HG03457 (cell line): Measurements from ENCODE around the gene TTC1.

Experiments used
- ATAC-seq: cut with Tn5 transposase; IDR thresholded peaks from one replicate; pipeline ENCODE4 v1.9.1; 2021; ENCODE audit warnings: moderate number of reproducible peaks; ENCODE audit not compliant: unreplicated experiment

TTC1 gene

GRCh38 chr5:160082614-160083500 lies 73.9 kb downstream of the TTC1 start:
- ATAC-seq, result no peak

GRCh38 chr5:160083501-160083900 lies 74.6 kb downstream of the TTC1 start:
- ATAC-seq, result no peak

- no peak for ATAC-seq
Observed at GRCh38 chr5:160084144-160084543, 75.2 kb downstream of the TTC1 start.

GRCh38 chr5:160087199-160087598 lies 78.3 kb downstream of the TTC1 start:
- ATAC-seq, result no peak

- ATAC-seq, result no peak
Observed at GRCh38 chr5:160088805-160089204, 79.9 kb downstream of the TTC1 start.

GRCh38 chr5:160089531-160089930 lies 80.6 kb downstream of the TTC1 start:
- ATAC-seq, result no peak

GRCh38 chr5:160090059-160090458 lies 81.1 kb downstream of the TTC1 start:
- no peak for ATAC-seq

GRCh38 chr5:160092514-160092913 lies 83.6 kb downstream of the TTC1 start:
- no peak for ATAC-seq

- ATAC-seq, result peak; percentile 59
Observed at GRCh38 chr5:160092960-160093707, 84.2 kb downstream of the TTC1 start.

GRCh38 chr5:160096178-160096577 lies 87.2 kb downstream of the TTC1 start:
- ATAC-seq, result no peak

- no peak for ATAC-seq
Observed at GRCh38 chr5:160097991-160098390, 89.1 kb downstream of the TTC1 start.

- ATAC-seq, result no peak
Observed at GRCh38 chr5:160105686-160106360, 96.9 kb downstream of the TTC1 start.

- ATAC-seq, result peak; percentile 38
Observed at GRCh38 chr5:160108124-160108523, 99.2 kb downstream of the TTC1 start.
